HG02852 (cell line): Measurements from ENCODE around the gene TDRD1.

Source experiments
- ATAC-seq: cut with Tn5 transposase; IDR thresholded peaks from one replicate; pipeline ENCODE4 v1.9.1; 2021; ENCODE audit warnings: mild to moderate bottlenecking, moderate library complexity; ENCODE audit not compliant: unreplicated experiment

TDRD1 gene

DNA sequence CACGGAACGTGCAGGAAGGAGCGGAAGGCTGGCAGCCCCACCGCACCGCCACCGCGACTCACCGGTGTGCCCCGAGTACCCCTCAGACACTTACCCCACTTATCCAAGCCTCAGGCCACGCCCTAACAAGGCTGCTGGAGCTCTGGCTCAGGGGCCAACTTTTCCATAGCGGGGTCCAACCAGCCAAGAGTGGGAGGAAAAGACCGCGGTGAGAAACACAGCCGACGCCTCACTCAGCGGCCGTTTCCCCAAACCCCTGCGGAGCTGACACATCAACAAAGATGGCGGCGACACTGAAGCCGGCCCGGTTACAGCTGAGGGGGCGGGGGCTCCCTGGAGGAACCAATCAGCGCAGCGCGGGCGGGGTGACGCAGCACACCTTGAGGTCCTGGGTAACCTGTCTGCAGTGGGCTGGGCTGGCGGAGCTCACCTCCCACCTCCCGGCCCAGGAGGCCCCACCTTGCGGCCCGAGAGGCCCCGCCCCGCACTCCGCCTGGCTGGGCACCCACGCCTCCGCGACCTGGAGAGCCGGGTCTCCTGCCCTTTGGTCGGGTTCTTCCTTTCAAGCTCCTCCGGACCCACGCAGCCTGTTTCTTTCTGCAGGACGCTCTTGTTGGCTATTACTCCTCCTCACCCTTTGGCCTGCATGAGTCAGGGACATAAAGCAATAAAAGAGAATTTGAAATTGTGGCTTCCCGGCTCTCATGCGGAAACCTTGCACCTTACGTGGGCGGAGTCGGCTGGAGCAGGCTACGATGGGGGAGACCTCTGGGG is 5.0 kb upstream of the TDRD1 start, which contains the start of gene CCDC186:
Gene CCDC186 (minus strand): TSS at position 283 of the 774 bp plus-strand sequence. CDS start 10,935 bp downstream, outside the sequence.
- ATAC-seq, result peak; percentile 99

- no peak for ATAC-seq
These were observed 4.4 kb upstream of the TDRD1 start for GRCh38 chr10:114174695-114175188.

DNA sequence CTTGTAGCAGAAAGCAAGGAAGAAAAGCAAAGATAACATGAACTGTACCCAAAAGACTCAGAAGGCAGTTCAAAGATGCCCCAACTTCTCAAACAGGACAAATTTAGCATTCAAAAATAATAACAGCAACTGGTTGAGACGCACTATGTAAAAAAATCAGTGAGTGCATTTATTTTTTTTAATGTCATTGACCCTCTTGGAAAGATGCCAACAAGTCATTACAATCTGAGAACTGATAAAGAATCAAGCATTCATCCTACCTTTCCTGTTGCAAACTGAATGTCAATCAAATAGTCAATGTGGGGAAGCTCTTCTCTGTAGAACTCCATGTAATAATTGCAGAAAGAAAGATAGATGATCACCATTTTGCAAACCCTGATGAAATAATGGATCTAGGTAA is 3.5 kb upstream of the TDRD1 start:
- no peak for ATAC-seq

GRCh38 chr10:114176511-114176910 is 2.6 kb upstream of the TDRD1 start:
- no peak for ATAC-seq

DNA sequence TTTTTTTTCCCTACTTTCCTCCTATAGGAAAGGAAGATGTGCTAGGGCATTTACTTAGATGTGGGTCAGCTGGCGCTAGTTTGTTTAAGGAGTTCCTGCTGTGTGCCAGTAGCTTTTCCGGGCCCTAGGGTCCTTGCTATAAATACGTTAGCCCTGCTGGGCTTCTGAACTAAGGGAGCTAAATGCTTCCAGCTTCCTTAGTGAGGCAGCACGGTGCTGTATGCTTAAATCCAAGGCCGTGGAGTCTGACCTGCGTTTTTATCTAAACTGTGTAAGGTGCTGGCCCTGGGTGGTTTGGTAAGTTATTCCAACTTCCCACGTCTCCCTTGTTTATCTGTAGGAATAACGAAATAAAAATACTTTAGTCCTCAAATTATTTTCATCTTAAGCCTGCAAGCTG is 594 bp downstream of the TDRD1 start:
- no peak for ATAC-seq

DNA sequence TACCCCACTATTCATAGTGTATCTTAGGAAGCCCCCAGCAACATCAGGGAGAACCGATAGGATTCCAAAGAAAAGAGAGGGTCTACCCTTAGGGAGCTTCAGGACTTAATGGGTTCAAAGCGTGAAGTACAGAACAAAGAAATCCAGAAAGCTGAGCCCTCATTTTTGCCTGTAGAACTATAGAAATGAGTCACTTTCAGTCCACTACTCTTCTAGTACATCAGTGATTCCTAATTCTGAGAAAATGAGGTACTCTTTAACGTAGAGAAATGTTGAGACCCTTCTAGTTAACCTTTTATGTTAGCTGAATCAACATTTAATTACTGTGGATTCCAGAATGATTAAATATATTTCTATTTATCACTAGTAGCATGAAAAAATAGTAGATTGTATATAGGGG is 1.8 kb downstream of the TDRD1 start:
- ATAC-seq, result no peak

DNA sequence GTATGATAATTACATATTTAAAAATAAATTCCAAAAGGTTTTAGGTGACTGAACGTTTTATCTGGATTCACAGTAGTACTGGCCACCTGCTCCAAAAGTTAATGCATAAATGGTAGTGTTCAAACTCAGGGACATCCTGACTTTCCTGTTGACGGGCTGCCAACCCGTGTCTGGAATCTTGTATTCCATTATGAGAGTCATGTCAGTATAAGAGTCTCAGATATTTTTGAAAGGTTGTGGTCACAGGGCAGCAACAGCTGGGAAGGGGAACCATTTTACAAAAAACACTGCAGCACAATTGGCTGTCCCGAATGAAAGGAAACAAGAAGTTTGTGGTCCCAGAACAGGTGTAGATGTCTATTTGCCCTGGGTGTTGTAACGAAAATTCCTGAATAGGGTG is 2.8 kb downstream of the TDRD1 start:
- ATAC-seq, result no peak

GRCh38 chr10:114183563-114183962 is 4.4 kb downstream of the TDRD1 start:
- ATAC-seq, result no peak

GRCh38 chr10:114184276-114184675 is 5.1 kb downstream of the TDRD1 start:
- no peak for ATAC-seq

- ATAC-seq, result peak; percentile 54
These were observed 8.8 kb downstream of the TDRD1 start for GRCh38 chr10:114188001-114188400.

GRCh38 chr10:114188900-114189299 is 9.7 kb downstream of the TDRD1 start:
- no peak for ATAC-seq

DNA sequence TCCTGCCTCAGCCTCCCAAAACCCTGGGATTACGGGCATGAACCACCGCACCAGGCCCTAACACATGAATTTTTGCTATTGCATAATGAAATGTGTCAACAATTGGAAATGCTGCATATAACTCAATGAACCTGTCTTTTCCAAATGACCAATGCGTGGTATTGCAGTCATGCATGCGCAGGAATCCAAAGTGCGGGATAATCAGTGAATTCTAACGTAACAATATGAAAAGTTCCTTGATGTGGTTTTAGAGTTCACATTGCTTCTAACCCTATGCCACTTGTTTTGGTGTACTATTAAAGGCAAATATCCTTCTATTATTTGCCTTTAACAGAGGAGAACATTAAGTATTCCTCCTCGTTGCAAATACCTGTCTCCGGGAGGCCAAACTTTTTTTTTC is 10.5 kb downstream of the TDRD1 start:
- no peak for ATAC-seq

DNA sequence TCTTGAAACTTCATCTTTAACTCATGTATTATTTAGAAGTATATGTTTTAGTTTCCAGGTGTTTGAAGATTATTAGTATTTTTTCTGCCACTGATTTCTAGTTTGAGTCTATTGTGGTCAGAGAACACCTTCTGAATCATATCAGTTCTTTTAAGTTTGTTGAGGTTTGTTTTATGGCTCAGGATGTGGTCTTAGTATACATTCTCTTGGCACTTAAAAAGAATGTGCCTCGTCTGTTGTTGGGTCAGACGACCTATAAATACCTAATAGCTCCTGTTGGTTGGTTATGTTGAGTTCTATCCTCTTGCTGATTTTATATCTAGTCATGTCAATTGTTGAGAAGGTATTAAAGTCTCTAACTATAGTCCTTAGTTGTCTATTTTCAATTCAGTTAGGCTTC is 15.9 kb downstream of the TDRD1 start:
- peak; percentile 97 for ATAC-seq

- ATAC-seq, result no peak
These were observed 20.1 kb downstream of the TDRD1 start for GRCh38 chr10:114199239-114199638.

DNA sequence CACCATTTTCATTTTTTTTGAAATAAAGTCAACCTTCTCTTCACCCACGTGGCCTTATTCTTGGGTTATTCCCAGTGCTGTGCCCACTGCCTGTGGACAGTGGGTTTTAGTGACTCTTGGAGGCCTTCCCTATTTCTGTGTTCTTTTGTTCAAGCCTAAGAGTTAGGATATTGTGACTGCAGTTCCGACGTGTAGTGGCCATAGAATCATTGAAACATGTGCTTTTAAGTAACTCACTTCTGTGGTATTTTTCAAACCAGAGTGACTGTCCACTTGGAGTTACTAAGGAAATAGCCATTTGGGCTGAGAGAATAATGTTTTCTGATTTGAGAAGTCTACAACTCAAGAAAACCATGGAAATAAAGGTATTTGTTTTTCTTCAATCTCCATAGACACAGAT is 23.7 kb downstream of the TDRD1 start:
- no peak for ATAC-seq

- ATAC-seq, result no peak
These were observed 27.7 kb downstream of the TDRD1 start for GRCh38 chr10:114206902-114207301.

DNA sequence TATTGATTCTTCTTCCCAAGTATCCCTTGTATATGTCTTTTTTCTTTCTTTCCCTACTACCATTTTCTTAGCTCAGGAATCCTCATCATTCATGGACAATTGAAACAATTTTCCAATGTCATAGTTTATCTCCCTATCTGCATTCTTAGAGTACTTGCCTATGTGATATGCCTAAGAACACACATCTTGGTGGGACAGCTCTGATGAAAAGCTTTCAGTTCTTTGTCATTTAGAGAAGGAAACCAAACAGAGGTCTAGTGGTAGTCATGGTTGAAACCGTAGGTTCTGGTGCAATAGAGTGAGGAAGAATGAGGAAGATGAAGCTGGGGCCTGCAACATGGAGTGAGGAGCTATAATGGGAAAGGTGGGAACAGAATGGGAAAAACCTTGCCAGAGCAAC is 28.2 kb downstream of the TDRD1 start:
- ATAC-seq, result no peak

DNA sequence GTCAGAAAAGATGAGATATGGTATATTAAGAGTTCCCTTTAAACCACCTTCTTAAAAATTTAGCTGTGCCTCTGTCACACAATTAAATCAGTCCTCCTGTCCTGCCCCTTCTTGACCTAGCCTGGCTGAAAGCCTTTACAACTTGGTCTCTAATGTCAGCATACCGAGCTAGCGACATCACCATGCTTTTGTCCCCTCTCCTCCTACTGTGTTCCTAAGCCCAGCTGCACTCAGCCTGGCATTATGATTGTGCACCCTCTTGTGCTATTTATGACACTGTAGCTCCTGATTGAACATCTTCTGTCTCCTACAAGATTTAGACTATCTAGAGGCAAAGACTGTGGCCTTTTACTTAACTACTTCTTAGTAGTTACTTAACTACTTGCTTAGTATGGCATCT is 29.2 kb downstream of the TDRD1 start:
- ATAC-seq, result no peak

DNA sequence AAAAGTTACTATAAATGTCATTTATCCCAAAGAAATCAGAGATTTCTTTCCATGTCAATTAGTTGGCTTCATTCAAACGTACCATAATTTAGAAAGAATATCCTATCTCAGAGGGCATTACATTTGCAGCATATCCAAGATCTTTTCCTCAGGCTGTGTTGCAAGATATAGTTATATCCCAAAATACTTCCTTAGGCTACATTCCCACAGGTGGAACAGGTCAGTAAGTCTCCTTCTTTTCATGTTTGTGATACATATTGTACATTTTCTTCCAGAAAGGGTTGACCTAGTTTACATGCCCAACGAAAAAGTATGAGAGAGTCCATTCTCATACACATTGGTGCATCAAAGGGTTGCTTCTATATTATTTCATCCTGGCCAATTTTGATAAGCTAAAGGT is 33.0 kb downstream of the TDRD1 start:
- no peak for ATAC-seq

- ATAC-seq, result no peak
These were observed 35.9 kb downstream of the TDRD1 start for GRCh38 chr10:114215033-114215432.

- no peak for ATAC-seq
These were observed 41.1 kb downstream of the TDRD1 start for GRCh38 chr10:114220281-114220680.

- ATAC-seq, result no peak
These were observed 42.1 kb downstream of the TDRD1 start for GRCh38 chr10:114221235-114221634.

DNA sequence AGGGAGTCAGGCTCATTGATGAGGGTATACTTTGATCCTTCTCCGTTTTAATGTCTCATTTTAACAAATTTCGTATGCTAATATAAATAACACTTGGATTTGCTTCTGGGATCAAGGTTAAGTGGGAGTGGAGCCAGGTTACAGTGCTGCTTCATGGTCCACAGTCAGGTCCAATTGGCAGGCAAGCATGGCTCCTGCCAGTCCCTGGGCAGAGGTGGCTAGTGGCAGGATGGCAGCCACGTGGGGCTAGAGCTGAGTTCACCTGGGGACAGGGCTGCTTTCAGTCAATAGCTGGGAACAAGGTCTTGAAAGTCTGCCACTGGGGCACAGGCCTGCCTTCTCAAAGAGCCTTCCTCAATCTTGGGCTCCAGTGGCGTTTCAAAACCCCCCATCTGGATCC is 43.9 kb downstream of the TDRD1 start:
- no peak for ATAC-seq
